ENCODE results near the gene SMG1. TPM values are rescaled to one million over a fixed set of nuclear protein-coding genes. Genes with fewer than 3 reads are reported as not detected.

SMG1 gene
- total RNA-seq, 1 experiment from 2014 or later: 72.7 TPM

- no peak for TF ChIP-seq JUND (IDR thresholded peaks at IDR 0.05)
- TF ChIP-seq, protein P1, sequence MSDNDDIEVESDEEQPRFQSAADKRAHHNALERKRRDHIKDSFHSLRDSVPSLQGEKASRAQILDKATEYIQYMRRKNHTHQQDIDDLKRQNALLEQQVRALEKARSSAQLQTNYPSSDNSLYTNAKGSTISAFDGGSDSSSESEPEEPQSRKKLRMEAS (IDR thresholded peaks at IDR 0.05): no peak
- TF ChIP-seq ZFX (IDR thresholded peaks at IDR 0.05): no peak
- BruUV-seq (replicated peaks): no TSS peak
- Histone ChIP-seq H3K27me3 (ENCODE audit: insufficient read depth, low read length) (no peaks in the 10 kb centered on the region), H3K4me3 (replicated peaks in 1 of 2; ENCODE audit: low read depth in 1 of 2, low read length in 2 of 2) (no peak overlapping the region), H2AFZ (ENCODE audit: low read depth, low read length, poor library complexity, severe bottlenecking) (no peak overlapping the region), H3K27ac (ENCODE audit: low read depth, low read length) (no peak overlapping the region), H3K9ac (ENCODE audit: low read length) (no peak overlapping the region), H3K4me1 (ENCODE audit: control insufficient read depth in 1 of 2, insufficient read depth in 2 of 2, low read length in 2 of 2) (no peaks in the 10 kb centered on the region), H4K20me1 (ENCODE audit: insufficient read depth) (no peaks in the 10 kb centered on the region), H3K36me3 (ENCODE audit: control insufficient read depth in 1 of 2, insufficient read depth in 2 of 2, low read length in 2 of 2) (no peaks in the 10 kb centered on the region), H3K9me2 (ENCODE audit: insufficient read depth) (no peaks in the 10 kb centered on the region), H3K4me2 (ENCODE audit: low read length) (no peak overlapping the region), H3K9me3 (ENCODE audit: control insufficient read depth in 1 of 2, insufficient read depth in 1 of 2, low read depth in 1 of 2, low read length in 2 of 2) (no peaks in the 10 kb centered on the region), H3K79me2 (ENCODE audit: insufficient read depth, low read length) (no peaks in the 10 kb centered on the region)
- CTCF ChIA-PET: interaction anchor here (1.3 kb wide), 1 partner anchor 13 kb away, joined by 3 read pairs; no protein-coding TSS in a partner anchor
- intact Hi-C loops (cut with micrococcal nuclease): no loop called here
- RAD21 ChIA-PET (ENCODE audit: low non-redundant PET in 1 of 2, low total read pairs in 2 of 2, uncharacterized antibody in 2 of 2, unreplicated experiment in 2 of 2): no interaction called here
- DNase-seq (ENCODE audit: low read depth, low spot score): no peak
- no peak for ATAC-seq
- POLR2A ChIA-PET: no interaction called here
Measured at GRCh38 chr16:18933501-18933900, 7.3 kb upstream of the SMG1 start.

GRCh38 chr16:18932243-18932987, 6.2 kb upstream of the SMG1 start:
- Histone ChIP-seq H3K36me3 (ENCODE audit: control insufficient read depth in 1 of 2, insufficient read depth in 2 of 2, low read length in 2 of 2) (no peaks in the 10 kb centered on the region), H2AFZ (ENCODE audit: low read depth, low read length, poor library complexity, severe bottlenecking) (no peak overlapping the region), H3K79me2 (ENCODE audit: insufficient read depth, low read length) (no peaks in the 10 kb centered on the region), H3K9me2 (ENCODE audit: insufficient read depth) (no peaks in the 10 kb centered on the region), H3K27me3 (ENCODE audit: insufficient read depth, low read length) (no peaks in the 10 kb centered on the region), H3K9me3 (ENCODE audit: control insufficient read depth in 1 of 2, insufficient read depth in 1 of 2, low read depth in 1 of 2, low read length in 2 of 2) (no peaks in the 10 kb centered on the region), H3K4me1 (ENCODE audit: control insufficient read depth in 1 of 2, insufficient read depth in 2 of 2, low read length in 2 of 2) (no peaks in the 10 kb centered on the region), H3K4me3 (replicated peaks in 1 of 2; ENCODE audit: low read depth in 1 of 2, low read length in 2 of 2) (no peak overlapping the region), H4K20me1 (ENCODE audit: insufficient read depth) (no peaks in the 10 kb centered on the region), H3K27ac (ENCODE audit: low read depth, low read length) (no peak overlapping the region), H3K4me2 (ENCODE audit: low read length) (no peak overlapping the region), H3K9ac (ENCODE audit: low read length) (no peak overlapping the region)
- intact Hi-C loops (cut with micrococcal nuclease): no loop called here
- ChIA-PET RAD21 (ENCODE audit: low non-redundant PET in 1 of 2, low total read pairs in 2 of 2, uncharacterized antibody in 2 of 2, unreplicated experiment in 2 of 2) (no interaction called here), POLR2A (interaction anchor here (0.9 kb wide), 1 partner anchor 131 kb away, joined by 3 read pairs; the partner anchor contains the start of gene ARL6IP1), CTCF (interaction anchor here (1.3 to 2.2 kb wide), 2 partner anchors 14 to 131 kb away, joined by 3 to 5 read pairs; partner anchors contain the start of gene ARL6IP1)
- no TSS peak for BruUV-seq (replicated peaks)
- TF ChIP-seq RAD21 (IDR thresholded peaks at IDR 0.05; ENCODE audit: low read depth): no peak
- TF ChIP-seq, protein P2, sequence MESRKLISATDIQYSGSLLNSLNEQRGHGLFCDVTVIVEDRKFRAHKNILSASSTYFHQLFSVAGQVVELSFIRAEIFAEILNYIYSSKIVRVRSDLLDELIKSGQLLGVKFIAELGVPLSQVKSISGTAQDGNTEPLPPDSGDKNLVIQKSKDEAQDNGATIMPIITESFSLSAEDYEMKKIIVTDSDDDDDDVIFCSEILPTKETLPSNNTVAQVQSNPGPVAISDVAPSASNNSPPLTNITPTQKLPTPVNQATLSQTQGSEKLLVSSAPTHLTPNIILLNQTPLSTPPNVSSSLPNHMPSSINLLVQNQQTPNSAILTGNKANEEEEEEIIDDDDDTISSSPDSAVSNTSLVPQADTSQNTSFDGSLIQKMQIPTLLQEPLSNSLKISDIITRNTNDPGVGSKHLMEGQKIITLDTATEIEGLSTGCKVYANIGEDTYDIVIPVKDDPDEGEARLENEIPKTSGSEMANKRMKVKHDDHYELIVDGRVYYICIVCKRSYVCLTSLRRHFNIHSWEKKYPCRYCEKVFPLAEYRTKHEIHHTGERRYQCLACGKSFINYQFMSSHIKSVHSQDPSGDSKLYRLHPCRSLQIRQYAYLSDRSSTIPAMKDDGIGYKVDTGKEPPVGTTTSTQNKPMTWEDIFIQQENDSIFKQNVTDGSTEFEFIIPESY (IDR thresholded peaks at IDR 0.05; ENCODE audit: extremely low read depth, insufficient replicate concordance, low read length): no peak
- no peak for TF ChIP-seq JUND (IDR thresholded peaks at IDR 0.05)
- TF ChIP-seq ELF1 (IDR thresholded peaks at IDR 0.05; ENCODE audit: borderline replicate concordance, low read depth): no peak
- TF ChIP-seq SIN3A (IDR thresholded peaks at IDR 0.05; ENCODE audit: low read depth): no peak
- ATAC-seq: no peak
- no peak for DNase-seq (ENCODE audit: low read depth, low spot score)

Data from HCT116 (cell line).